Activated naive CD8-positive, alpha-beta T cell (primary cell): Measurements from ENCODE around the gene KIAA1958.

Experiments used
- H3K27ac Mint-ChIP-seq: one replicate; pipeline ENCODE4 v1.8.0; 2021; ENCODE audit warnings: mixed read lengths
- H3K27me3 Mint-ChIP-seq: one replicate; pipeline ENCODE4 v1.8.0; 2021; ENCODE audit warnings: mixed read lengths
- H3K36me3 Mint-ChIP-seq: one replicate; pipeline ENCODE4 v1.8.0; 2021; ENCODE audit warnings: mixed read lengths
- H3K4me1 Mint-ChIP-seq: one replicate; pipeline ENCODE4 v1.8.0; 2021; ENCODE audit warnings: low read depth, mixed read lengths
- H3K4me3 Mint-ChIP-seq: one replicate; pipeline ENCODE4 v1.8.0; 2021; ENCODE audit warnings: mild to moderate bottlenecking, mixed read lengths
- H3K9me3 Mint-ChIP-seq: one replicate; pipeline ENCODE4 v1.8.0; 2021; ENCODE audit warnings: low read depth, mixed read lengths

Gene KIAA1958

GRCh38 chr9:112531666-112532282 is 45.1 kb downstream of the KIAA1958 start:
- peaks cover 6% of the 10 kb centered on the region for H3K36me3 Mint-ChIP-seq
- H3K27ac Mint-ChIP-seq = no peak overlapping the region
- no peaks in the 10 kb centered on the region for H3K27me3 Mint-ChIP-seq
- H3K4me3 Mint-ChIP-seq = no peak overlapping the region
- peaks cover 13% of the 10 kb centered on the region for H3K4me1 Mint-ChIP-seq
- no peaks in the 10 kb centered on the region for H3K9me3 Mint-ChIP-seq

- H3K27me3 Mint-ChIP-seq = no peaks in the 10 kb centered on the region
- H3K4me1 Mint-ChIP-seq = peaks cover 13% of the 10 kb centered on the region
- H3K4me3 Mint-ChIP-seq = no peak overlapping the region
- no peaks in the 10 kb centered on the region for H3K9me3 Mint-ChIP-seq
- peaks cover 5% of the 10 kb centered on the region for H3K36me3 Mint-ChIP-seq
- no peak overlapping the region for H3K27ac Mint-ChIP-seq
Measured at GRCh38 chr9:112532427-112532826, 45.8 kb downstream of the KIAA1958 start.

GRCh38 chr9:112533660-112534059 is 47.0 kb downstream of the KIAA1958 start:
- Mint-ChIP-seq H3K4me1 (peaks cover 11% of the 10 kb centered on the region), H3K36me3 (peaks cover 8% of the 10 kb centered on the region), H3K9me3 (no peaks in the 10 kb centered on the region), H3K4me3 (no peak overlapping the region), H3K27me3 (no peaks in the 10 kb centered on the region), H3K27ac (no peak overlapping the region)

GRCh38 chr9:112535301-112535700 is 48.7 kb downstream of the KIAA1958 start:
- Mint-ChIP-seq H3K36me3 (peaks cover 8% of the 10 kb centered on the region), H3K4me3 (no peak overlapping the region), H3K27ac (no peak overlapping the region), H3K4me1 (peaks cover 11% of the 10 kb centered on the region), H3K9me3 (no peaks in the 10 kb centered on the region), H3K27me3 (no peaks in the 10 kb centered on the region)

GRCh38 chr9:112535811-112536210 is 49.2 kb downstream of the KIAA1958 start:
- H3K4me3 Mint-ChIP-seq = no peak overlapping the region
- H3K9me3 Mint-ChIP-seq = no peaks in the 10 kb centered on the region
- H3K4me1 Mint-ChIP-seq = peaks cover 11% of the 10 kb centered on the region
- no peak overlapping the region for H3K27ac Mint-ChIP-seq
- no peaks in the 10 kb centered on the region for H3K27me3 Mint-ChIP-seq
- H3K36me3 Mint-ChIP-seq = peaks cover 8% of the 10 kb centered on the region

- no peak overlapping the region for H3K27ac Mint-ChIP-seq
- H3K9me3 Mint-ChIP-seq = no peaks in the 10 kb centered on the region
- no peak overlapping the region for H3K4me3 Mint-ChIP-seq
- H3K36me3 Mint-ChIP-seq = peaks cover 10% of the 10 kb centered on the region
- H3K27me3 Mint-ChIP-seq = no peaks in the 10 kb centered on the region
- H3K4me1 Mint-ChIP-seq = peaks cover 12% of the 10 kb centered on the region
Measured at GRCh38 chr9:112537561-112537960, 50.9 kb downstream of the KIAA1958 start.

GRCh38 chr9:112540800-112541199 is 54.2 kb downstream of the KIAA1958 start:
- no peaks in the 10 kb centered on the region for H3K9me3 Mint-ChIP-seq
- H3K4me1 Mint-ChIP-seq = peaks cover 8% of the 10 kb centered on the region
- H3K36me3 Mint-ChIP-seq = peaks cover 11% of the 10 kb centered on the region
- H3K4me3 Mint-ChIP-seq = no peak overlapping the region
- no peak overlapping the region for H3K27ac Mint-ChIP-seq
- H3K27me3 Mint-ChIP-seq = no peaks in the 10 kb centered on the region

GRCh38 chr9:112541685-112542084 is 55.1 kb downstream of the KIAA1958 start:
- Mint-ChIP-seq H3K27me3 (no peaks in the 10 kb centered on the region), H3K4me3 (no peak overlapping the region), H3K36me3 (peaks cover 14% of the 10 kb centered on the region), H3K4me1 (peaks cover 15% of the 10 kb centered on the region), H3K27ac (no peak overlapping the region), H3K9me3 (no peaks in the 10 kb centered on the region)

- H3K27me3 Mint-ChIP-seq = no peaks in the 10 kb centered on the region
- no peak overlapping the region for H3K27ac Mint-ChIP-seq
Measured at GRCh38 chr9:112542593-112543292, 56.1 kb downstream of the KIAA1958 start.

GRCh38 chr9:112544477-112544876 is 57.9 kb downstream of the KIAA1958 start:
- Mint-ChIP-seq H3K36me3 (peaks cover 15% of the 10 kb centered on the region), H3K4me1 (peaks cover 17% of the 10 kb centered on the region), H3K27me3 (no peaks in the 10 kb centered on the region), H3K9me3 (no peaks in the 10 kb centered on the region), H3K27ac (no peak overlapping the region), H3K4me3 (no peak overlapping the region)

More at GRCh38 chr9:112542593-112543292, 56.1 kb downstream of the KIAA1958 start:
- peaks cover 10% of the 10 kb centered on the region for H3K36me3 Mint-ChIP-seq
- H3K4me1 Mint-ChIP-seq = peaks cover 15% of the 10 kb centered on the region
- no peaks in the 10 kb centered on the region for H3K9me3 Mint-ChIP-seq
- H3K4me3 Mint-ChIP-seq = no peak overlapping the region

GRCh38 chr9:112545237-112545636 is 58.6 kb downstream of the KIAA1958 start:
- Mint-ChIP-seq H3K36me3 (peaks cover 16% of the 10 kb centered on the region), H3K9me3 (no peaks in the 10 kb centered on the region), H3K27ac (no peak overlapping the region), H3K4me3 (no peak overlapping the region), H3K4me1 (peaks cover 17% of the 10 kb centered on the region), H3K27me3 (no peaks in the 10 kb centered on the region)

- Mint-ChIP-seq H3K27me3 (no peaks in the 10 kb centered on the region), H3K27ac (no peak overlapping the region), H3K36me3 (peaks cover 16% of the 10 kb centered on the region), H3K9me3 (no peaks in the 10 kb centered on the region), H3K4me3 (no peak overlapping the region), H3K4me1 (peaks cover 15% of the 10 kb centered on the region)
Measured at GRCh38 chr9:112546149-112547012, 59.8 kb downstream of the KIAA1958 start.

GRCh38 chr9:112548051-112548440 is 61.4 kb downstream of the KIAA1958 start:
- H3K4me3 Mint-ChIP-seq = no peak overlapping the region
- no peaks in the 10 kb centered on the region for H3K27me3 Mint-ChIP-seq
- no peak overlapping the region for H3K27ac Mint-ChIP-seq
- peaks cover 15% of the 10 kb centered on the region for H3K4me1 Mint-ChIP-seq
- H3K36me3 Mint-ChIP-seq = peaks cover 11% of the 10 kb centered on the region
- no peaks in the 10 kb centered on the region for H3K9me3 Mint-ChIP-seq

- peak overlapping the region; percentile 2 for H3K27ac Mint-ChIP-seq
- H3K4me3 Mint-ChIP-seq = no peak overlapping the region
- no peaks in the 10 kb centered on the region for H3K27me3 Mint-ChIP-seq
- peaks cover 15% of the 10 kb centered on the region for H3K4me1 Mint-ChIP-seq
- H3K36me3 Mint-ChIP-seq = peaks cover 11% of the 10 kb centered on the region
- no peaks in the 10 kb centered on the region for H3K9me3 Mint-ChIP-seq
Measured at GRCh38 chr9:112548836-112549595, 62.4 kb downstream of the KIAA1958 start.
